GM10847 (cell line): ENCODE data around the gene MICU1.
A peak's percentile ranks its signal among the peaks of the same experiment; 100 is the strongest.

Experiments used
- POLR2A ChIP-seq: IDR thresholded peaks from 2 replicates; pipeline ENCODE4 v1.6.1; 2011; ENCODE audit not compliant: insufficient read length; ENCODE audit errors: extremely low read depth

Gene MICU1

GRCh38 chr10:72364239-72364777 lies 261.6 kb downstream of the MICU1 start:
- TF ChIP-seq POLR2A, result peak; percentile 41

GRCh38 chr10:72356987-72357386 lies 268.9 kb downstream of the MICU1 start:
- TF ChIP-seq POLR2A, result no peak

GRCh38 chr10:72356115-72356514 lies 269.8 kb downstream of the MICU1 start:
- no peak for TF ChIP-seq POLR2A

GRCh38 chr10:72355214-72355555 lies 270.7 kb downstream of the MICU1 start:
- no peak for TF ChIP-seq POLR2A

- TF ChIP-seq POLR2A, result peak; percentile 75
Observed at GRCh38 chr10:72354356-72355213, 271.3 kb downstream of the MICU1 start, which contains the start of gene DNAJB12. DNAJB12 (minus strand) TSS chr10:72354919; CDS start chr10:72354897, 22 bp downstream.

- no peak for TF ChIP-seq POLR2A
Observed at GRCh38 chr10:72353965-72354355, 271.9 kb downstream of the MICU1 start.

- TF ChIP-seq POLR2A, result no peak
Observed at GRCh38 chr10:72353028-72353964, 272.6 kb downstream of the MICU1 start.

- no peak for TF ChIP-seq POLR2A
Observed at GRCh38 chr10:72351479-72351878, 274.4 kb downstream of the MICU1 start.

- no peak for TF ChIP-seq POLR2A
Observed at GRCh38 chr10:72349438-72349837, 276.4 kb downstream of the MICU1 start.

- TF ChIP-seq POLR2A, result no peak
Observed at GRCh38 chr10:72348282-72348681, 277.6 kb downstream of the MICU1 start.

- TF ChIP-seq POLR2A, result no peak
Observed at GRCh38 chr10:72344932-72345331, 280.9 kb downstream of the MICU1 start.

- TF ChIP-seq POLR2A, result no peak
Observed at GRCh38 chr10:72342911-72343310, 283.0 kb downstream of the MICU1 start.

- no peak for TF ChIP-seq POLR2A
Observed at GRCh38 chr10:72340510-72341261, 285.2 kb downstream of the MICU1 start.

GRCh38 chr10:72338180-72338579 lies 287.7 kb downstream of the MICU1 start:
- no peak for TF ChIP-seq POLR2A

- no peak for TF ChIP-seq POLR2A
Observed at GRCh38 chr10:72337722-72338121, 288.2 kb downstream of the MICU1 start.
